Ectodermal cell (in vitro differentiated cells): Measurements from ENCODE around the gene TTC9.

Experiments used
- H3K27ac ChIP-seq: 2 replicates; pipeline ENCODE4 v1.7.0; 2013; ENCODE audit warnings: mild to moderate bottlenecking, low read depth, low read length; ENCODE audit not compliant: insufficient read depth, poor library complexity, severe bottlenecking
- H3K27me3 ChIP-seq: 2 replicates; pipeline ENCODE4 v1.7.0; 2013; ENCODE audit warnings: mild to moderate bottlenecking, low read length; ENCODE audit not compliant: insufficient read depth, control insufficient read depth, poor library complexity, severe bottlenecking
- H3K36me3 ChIP-seq: one replicate; pipeline ENCODE4 v1.7.0; 2013; ENCODE audit warnings: low read length; ENCODE audit not compliant: control insufficient read depth, insufficient read depth
- H3K4me1 ChIP-seq: one replicate; pipeline ENCODE4 v1.7.0; 2013; ENCODE audit warnings: low read length; ENCODE audit not compliant: control insufficient read depth, insufficient read depth
- H3K4me3 ChIP-seq: 2 replicates; pipeline ENCODE4 v1.7.0; 2013; ENCODE audit warnings: low read depth, low read length, control low read depth; ENCODE audit not compliant: insufficient read depth
- H3K9me3 ChIP-seq: 2 replicates; pipeline ENCODE4 v1.7.0; 2013; ENCODE audit warnings: mild to moderate bottlenecking, low read length, moderate library complexity; ENCODE audit not compliant: control insufficient read depth
- WGBS, 2 experiments: methylation state at CpG; one replicate each; pipeline ENCODE4 v1.1.7; 2013; ENCODE audit warnings: missing lambda C conversion rate in 2 of 2; 5-methylcytosine and 5-hydroxymethylcytosine counted together

The TTC9 gene

DNA sequence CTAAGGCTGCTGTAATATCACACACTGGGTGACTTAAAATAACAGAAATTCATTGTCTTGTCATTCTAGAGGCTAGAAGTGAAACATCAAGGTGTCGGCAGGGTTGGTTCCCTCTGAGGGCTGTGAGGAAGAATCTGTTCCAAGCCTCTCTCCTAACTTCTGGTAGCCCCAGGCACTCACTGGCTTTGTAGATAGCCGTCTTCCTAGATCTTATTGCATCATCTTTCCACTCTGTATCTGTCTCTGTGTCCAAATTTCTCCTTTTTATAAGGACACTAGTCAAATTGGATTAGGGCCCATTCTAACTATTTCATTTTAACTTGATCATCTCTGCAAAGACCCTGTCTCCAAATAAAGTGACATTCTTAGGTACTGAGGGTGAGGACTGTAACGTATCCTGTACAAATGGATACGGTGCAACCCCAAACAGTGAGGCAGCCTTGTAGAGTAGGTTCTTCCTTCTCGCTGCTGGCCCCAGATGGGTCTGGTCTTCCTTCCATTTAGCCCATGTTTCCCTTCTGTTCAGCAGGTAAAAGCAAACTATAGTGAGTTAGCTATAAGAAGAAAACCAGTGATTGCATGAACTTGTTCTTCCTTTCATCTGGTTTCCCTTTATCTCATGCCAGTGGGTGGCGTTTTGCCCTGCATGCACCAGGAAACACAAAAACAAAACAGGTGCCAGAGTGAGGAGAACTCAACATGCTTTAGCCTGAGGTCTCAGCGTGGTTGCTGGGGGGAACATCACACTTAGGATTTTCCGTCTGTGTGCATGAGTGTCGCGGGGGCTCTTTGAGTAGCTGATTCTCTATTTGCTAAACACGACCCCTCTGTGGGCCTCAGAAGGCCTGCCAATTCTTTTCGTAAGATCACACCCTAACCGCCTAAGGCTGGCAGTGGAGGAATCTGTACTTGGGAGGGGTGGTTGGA lies 19.5 kb downstream of the TTC9 start:
- Histone ChIP-seq H3K4me3 (no peak overlapping the region), H3K4me1 (peaks cover 6% of the 10 kb centered on the region), H3K27ac (no peak overlapping the region), H3K9me3 (no peaks in the 10 kb centered on the region), H3K36me3 (no peaks in the 10 kb centered on the region), H3K27me3 (no peaks in the 10 kb centered on the region)
- WGBS, 2 experiments, result 70 to 81% methylated on average over 11 to 13 of the region's 13 CpGs

DNA sequence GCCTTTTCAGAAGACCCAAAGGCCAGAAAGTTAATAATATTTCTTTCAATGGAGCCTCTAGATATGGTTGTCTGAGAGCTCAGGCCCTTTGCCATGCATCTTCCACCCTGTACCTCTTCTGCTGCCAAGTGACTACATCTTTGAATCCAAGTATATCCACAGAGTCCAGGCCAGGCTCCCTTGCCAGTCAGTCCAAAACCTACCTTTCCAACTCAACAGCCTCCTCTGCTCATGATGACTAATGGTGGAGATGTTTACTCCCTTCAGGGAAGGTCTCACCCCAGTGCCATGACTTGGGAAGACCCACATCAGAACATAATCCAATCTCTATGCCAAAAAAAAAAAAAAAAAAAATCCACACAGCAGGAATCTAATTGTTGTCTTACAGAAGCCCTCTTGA lies 20.4 kb downstream of the TTC9 start:
- H3K4me3 ChIP-seq, result no peak overlapping the region
- H3K4me1 ChIP-seq, result peaks cover 6% of the 10 kb centered on the region
- no peaks in the 10 kb centered on the region for H3K36me3 ChIP-seq
- H3K27me3 ChIP-seq, result no peaks in the 10 kb centered on the region
- H3K27ac ChIP-seq, result no peak overlapping the region
- no peaks in the 10 kb centered on the region for H3K9me3 ChIP-seq

DNA sequence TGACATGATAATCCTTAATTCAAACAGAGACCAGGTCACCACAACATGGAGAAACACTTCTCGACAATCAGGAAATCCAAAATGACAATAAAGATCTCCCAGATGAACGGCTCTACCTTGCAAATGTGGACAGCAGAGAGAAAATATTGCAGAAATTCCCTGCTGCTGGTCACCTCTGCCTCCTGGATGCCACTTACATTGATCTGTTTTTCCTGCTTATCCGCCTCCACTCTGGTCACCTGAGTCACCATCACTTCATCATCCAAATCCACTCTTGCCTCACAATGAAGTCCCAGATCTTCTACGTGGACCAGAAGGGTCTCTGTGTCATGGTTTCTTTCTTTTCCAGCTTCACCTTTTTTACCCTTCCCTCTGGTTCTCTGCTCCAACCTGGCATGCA lies 21.1 kb downstream of the TTC9 start:
- no peak overlapping the region for H3K27ac ChIP-seq
- H3K4me1 ChIP-seq, result peaks cover 6% of the 10 kb centered on the region

DNA sequence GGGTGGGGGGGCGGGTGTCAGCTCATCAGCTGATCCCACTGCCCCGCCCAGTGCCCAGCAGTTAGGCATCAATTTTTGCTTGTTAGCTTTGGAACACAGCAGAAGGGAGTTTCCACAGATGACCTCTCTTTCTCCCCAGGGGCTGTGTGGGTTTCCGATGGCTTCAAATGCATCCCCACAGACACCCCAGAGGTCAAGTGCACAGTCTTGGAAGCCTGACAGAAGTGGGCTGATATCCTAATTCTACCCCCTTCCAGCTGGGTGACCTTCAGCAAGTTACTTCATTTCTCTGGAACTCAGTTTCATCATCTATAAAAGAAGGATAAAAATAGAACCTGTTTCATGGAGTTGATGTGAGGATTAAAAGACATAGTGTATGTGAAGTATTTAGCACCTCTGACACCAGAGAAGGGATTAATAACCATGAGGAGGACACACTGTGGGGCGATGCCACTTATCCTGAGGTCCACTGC lies 22.0 kb downstream of the TTC9 start:
- Histone ChIP-seq H3K9me3 (no peaks in the 10 kb centered on the region), H3K27ac (no peak overlapping the region), H3K4me3 (no peak overlapping the region), H3K4me1 (peaks cover 6% of the 10 kb centered on the region), H3K27me3 (no peaks in the 10 kb centered on the region), H3K36me3 (no peaks in the 10 kb centered on the region)
- WGBS, 2 experiments, result 93% methylated on average over 4 of the region's 4 CpGs

More for the DNA sequence above, 21.1 kb downstream of the TTC9 start:
- Histone ChIP-seq H3K27me3 (no peaks in the 10 kb centered on the region), H3K36me3 (no peaks in the 10 kb centered on the region), H3K4me3 (no peak overlapping the region), H3K9me3 (no peaks in the 10 kb centered on the region)
- WGBS, 2 experiments, result 90 to 95% methylated on average over 4 of the region's 4 CpGs

DNA sequence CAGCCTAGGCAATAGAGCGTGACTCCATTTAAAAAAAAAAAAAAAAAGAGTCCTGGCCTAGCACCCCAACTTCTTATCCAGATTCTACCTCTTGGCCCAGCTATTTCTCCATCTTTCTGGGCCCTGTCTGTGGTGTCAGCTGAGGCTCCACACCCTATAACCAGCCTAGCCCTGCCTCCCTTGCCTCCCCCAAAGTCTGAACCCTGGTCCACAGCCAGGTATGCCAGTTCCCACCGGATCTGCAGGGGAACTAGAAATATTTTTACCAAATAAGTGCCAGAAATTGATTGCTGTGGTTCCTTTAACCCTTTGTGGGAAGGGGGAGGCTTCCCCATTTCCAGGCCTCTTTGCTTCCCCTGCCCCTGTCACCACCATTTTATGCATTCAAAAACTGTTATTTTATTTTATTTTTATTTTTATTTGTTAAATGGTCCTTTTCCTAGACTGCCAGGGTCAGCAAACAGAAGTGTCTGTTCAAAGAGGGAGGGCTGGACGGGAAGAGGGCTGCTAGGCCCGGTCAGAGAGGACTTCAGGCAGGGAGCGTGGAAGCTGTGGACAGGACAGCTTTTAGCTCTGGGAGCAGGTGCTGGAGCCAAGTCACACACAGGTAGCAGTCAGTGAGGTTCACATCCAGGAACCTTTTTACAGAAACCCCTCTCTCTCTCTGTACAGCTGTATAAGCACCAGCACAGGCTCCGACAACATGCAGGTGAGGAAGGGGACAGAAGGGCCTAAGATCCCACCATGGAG lies 23.2 kb downstream of the TTC9 start:
- 88 to 94% methylated on average over 6 of the region's 6 CpGs for WGBS, 2 experiments
- Histone ChIP-seq H3K27ac (no peak overlapping the region), H3K27me3 (no peaks in the 10 kb centered on the region), H3K4me3 (no peak overlapping the region), H3K4me1 (peaks cover 6% of the 10 kb centered on the region), H3K36me3 (no peaks in the 10 kb centered on the region), H3K9me3 (no peaks in the 10 kb centered on the region)

DNA sequence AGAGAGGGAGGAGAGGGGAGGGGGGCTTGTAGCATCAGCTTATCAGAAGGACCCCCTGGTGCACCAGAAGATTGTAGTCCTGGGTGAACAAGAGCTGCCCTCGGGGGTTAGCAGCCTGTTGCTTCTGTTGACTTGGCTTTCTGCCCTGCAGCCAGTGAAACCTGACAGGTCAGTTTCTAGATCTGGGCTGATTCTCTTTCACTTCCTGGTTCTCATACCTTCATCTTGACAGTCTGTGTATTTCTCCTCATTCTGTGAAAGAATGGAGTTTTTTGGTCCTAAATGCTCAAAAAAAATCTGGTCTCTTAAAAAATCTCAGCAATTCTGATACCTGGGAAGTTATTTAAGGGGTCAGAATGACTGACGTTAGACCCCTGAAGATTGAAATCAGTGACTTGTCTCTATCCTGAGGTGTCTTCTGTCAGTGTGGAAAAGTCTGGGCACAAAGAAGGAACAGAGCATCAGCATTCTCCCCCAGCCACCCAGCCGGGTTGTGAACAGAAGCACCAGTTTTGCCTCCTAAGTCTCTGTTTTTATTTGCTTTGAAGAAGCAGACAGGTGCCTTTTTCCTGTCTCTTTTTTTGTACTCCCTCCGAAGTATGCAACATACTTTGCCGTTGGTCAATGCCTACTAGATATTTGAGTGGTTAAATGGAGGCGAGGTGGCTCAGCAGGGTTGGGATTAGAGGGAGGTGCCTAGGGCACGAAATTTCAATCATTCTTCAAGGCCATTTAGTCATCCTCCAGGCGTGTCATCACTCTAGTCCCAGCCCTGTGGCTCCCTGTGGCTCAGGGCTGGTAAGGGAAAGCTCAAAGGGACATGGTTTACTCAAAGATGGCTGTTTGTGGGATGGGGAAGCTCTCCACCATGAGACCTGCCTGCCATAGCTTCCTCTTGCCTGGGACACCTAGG lies 24.0 kb downstream of the TTC9 start:
- peaks cover 6% of the 10 kb centered on the region for H3K4me1 ChIP-seq
- no peaks in the 10 kb centered on the region for H3K9me3 ChIP-seq
- H3K27ac ChIP-seq, result no peak overlapping the region
- H3K36me3 ChIP-seq, result no peaks in the 10 kb centered on the region
- 55 to 57% methylated on average over 8 of the region's 8 CpGs for WGBS, 2 experiments
- H3K4me3 ChIP-seq, result no peak overlapping the region
- no peaks in the 10 kb centered on the region for H3K27me3 ChIP-seq

DNA sequence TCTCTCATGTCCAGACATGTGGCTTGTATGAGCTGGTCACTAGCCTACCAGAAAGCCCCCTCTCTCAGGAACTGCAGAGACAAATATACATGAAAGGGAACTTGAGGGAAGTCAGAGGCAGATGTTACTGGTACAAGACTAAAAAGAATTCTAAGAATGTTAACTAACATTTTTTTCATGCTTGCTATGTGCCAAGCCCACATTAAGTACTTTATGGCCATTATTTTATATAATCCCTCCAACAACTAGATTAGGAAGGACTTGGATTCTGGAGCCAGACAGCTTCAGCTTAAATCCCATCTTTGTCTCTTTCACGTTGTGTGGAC lies 24.6 kb downstream of the TTC9 start:
- Histone ChIP-seq H3K27me3 (no peaks in the 10 kb centered on the region), H3K36me3 (no peaks in the 10 kb centered on the region), H3K27ac (no peak overlapping the region), H3K4me3 (no peak overlapping the region), H3K4me1 (peaks cover 4% of the 10 kb centered on the region), H3K9me3 (no peaks in the 10 kb centered on the region)
- 91% methylated on average over 1 of the region's 1 CpG; no CpG with 5 or more reads in 1 of the 2 experiments for WGBS, 2 experiments

DNA sequence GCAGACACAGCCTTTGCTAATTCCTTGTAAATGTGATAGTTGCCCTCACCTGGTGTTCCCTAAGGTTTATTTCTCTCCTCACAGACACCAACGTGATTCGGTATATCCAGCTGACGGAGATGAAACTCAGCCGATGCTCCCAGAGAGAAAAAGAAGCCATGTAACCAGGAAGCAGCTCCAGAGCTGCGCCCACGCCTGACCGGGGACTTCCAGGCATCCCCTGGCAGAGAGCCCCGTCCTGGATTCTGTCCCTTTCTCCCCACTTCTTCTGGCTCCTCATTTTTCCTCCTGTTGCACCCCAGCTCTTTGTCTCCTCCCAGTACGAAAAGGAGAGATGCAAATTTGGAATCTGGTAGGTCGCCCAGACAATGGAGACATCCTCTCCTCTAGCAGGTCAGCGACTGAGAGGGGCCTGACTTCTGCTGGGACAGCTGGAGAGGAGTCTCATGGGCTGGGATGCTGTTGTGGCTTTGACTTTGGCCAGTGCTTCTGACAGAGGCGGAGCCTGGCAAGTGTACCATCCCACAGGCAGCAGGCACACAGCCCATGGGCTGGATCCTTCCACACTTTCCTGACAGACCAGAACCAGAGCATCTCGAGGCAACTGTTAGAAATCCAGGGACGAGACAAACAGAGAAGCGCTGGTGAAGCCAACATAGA lies 29.4 kb downstream of the TTC9 start:
- no peaks in the 10 kb centered on the region for H3K36me3 ChIP-seq
- no peak overlapping the region for H3K4me3 ChIP-seq
- H3K4me1 ChIP-seq, result peaks cover 5% of the 10 kb centered on the region
- WGBS, 2 experiments, result 91 to 95% methylated on average over 15 of the region's 15 CpGs
- H3K27ac ChIP-seq, result no peak overlapping the region
- no peaks in the 10 kb centered on the region for H3K9me3 ChIP-seq
- H3K27me3 ChIP-seq, result no peaks in the 10 kb centered on the region

DNA sequence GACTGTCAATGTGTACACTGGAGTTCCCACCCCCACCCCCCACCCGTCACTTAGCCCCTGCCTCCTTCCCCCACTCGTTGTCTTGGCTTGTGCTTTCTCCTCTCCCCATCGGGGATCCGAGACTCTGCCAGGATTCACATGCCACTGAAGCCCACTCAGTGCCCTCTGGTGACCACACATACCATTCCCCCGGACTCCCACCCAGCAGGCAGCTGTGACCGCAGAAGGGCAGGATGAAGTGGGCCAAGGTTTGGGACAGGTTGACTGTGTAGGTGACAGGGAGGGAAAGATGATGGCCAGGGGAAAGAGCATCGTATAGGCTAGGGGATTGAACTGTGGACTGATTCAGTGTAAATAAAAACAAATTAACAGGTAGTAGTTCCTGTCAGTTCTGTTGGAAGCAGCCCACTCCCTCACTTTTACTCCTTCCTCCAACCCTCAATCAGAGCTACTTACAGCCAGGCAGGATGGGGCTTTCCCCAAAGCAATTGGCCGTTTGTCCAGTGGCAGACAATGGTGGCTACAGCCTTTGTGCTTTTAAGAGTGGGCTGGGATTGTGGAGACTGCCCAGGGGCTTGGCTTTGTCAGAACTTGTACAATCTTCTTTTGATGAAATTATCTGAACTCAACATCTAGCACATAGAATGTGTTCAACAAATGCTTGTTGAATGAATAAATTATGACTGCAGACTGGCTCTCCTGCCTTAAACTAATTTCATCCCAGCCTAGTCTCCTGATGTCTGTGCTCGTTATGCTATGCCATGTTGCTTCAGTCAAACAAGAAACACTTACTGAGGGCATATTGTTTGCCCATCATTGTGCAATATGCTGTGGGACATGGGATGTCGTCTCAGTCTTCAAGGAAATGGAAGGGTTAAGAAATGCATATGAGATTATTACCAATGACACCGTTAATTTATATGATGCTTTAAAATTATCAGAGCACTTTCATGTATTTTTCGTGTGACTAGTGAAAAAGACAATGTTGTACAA lies 30.2 kb downstream of the TTC9 start:
- Histone ChIP-seq H3K4me3 (no peak overlapping the region), H3K9me3 (no peaks in the 10 kb centered on the region), H3K4me1 (peaks cover 5% of the 10 kb centered on the region), H3K27me3 (no peaks in the 10 kb centered on the region), H3K36me3 (no peaks in the 10 kb centered on the region), H3K27ac (no peak overlapping the region)
- 85 to 88% methylated on average over 10 of the region's 12 CpGs for WGBS, 2 experiments
